ENCODE data around the gene ACSM6.

- TF ChIP-seq CTCF (IDR thresholded peaks at IDR 0.05) (no peak), ZFX (IDR thresholded peaks at IDR 0.05; ENCODE audit: borderline replicate concordance) (no peak)
These were observed 59.6 kb downstream of the ACSM6 start for GRCh38 chr10:95253686-95254085.
